Measurements from ENCODE around the gene PCDHB7.
"Not testable (repeated sequence)": the region's sequence is repeated elsewhere in the genome, so short reads cannot be mapped to it uniquely, and the experiment has no call there.

PCDHB7 gene

DNA sequence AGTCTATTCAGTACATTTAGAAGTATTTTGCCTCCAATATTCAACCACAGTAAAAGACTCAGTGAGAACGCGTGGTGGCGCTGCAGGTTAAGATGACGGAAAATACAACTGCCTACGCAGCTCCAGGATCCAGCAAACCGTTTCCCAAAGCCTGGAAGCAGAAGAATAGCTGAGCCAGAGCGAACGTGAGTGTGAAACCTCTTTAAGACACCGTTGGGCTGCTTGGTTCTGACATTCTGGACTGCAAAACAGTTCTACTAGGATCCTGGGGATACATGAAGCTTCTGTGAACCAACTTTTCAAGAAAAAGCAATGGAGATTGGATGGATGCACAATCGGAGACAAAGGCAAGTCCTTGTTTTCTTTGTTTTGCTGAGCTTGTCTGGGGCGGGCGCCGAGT lies 9.8 kb downstream of the PCDHB7 start, which contains the start of gene PCDHB16:
PCDHB16 (plus strand) TSS at position 140 of the 400 bp plus-strand sequence; CDS start at position 313, 173 bp downstream.
- DNase-seq, result no peak

DNA sequence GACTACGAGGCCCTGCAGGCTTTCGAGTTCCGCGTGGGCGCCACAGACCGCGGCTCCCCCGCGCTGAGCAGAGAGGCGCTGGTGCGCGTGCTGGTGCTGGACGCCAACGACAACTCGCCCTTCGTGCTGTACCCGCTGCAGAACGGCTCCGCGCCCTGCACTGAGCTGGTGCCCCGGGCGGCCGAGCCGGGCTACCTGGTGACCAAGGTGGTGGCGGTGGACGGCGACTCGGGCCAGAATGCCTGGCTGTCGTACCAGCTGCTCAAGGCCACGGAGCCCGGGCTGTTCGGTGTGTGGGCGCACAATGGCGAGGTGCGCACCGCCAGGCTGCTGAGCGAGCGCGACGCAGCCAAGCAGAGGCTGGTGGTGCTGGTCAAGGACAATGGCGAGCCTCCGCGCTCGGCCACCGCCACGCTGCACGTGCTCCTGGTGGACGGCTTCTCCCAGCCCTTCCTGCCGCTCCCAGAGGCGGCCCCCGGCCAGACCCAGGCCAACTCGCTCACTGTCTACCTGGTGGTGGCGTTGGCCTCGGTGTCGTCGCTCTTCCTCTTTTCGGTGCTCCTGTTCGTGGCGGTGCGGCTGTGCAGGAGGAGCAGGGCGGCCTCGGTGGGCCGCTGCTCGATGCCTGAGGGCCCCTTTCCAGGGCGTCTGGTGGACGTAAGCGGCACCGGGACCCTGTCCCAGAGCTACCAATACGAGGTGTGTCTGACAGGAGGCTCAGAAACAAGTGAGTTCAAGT lies 11.8 kb downstream of the PCDHB7 start:
- DNase-seq, result not testable (repeated sequence)

DNA sequence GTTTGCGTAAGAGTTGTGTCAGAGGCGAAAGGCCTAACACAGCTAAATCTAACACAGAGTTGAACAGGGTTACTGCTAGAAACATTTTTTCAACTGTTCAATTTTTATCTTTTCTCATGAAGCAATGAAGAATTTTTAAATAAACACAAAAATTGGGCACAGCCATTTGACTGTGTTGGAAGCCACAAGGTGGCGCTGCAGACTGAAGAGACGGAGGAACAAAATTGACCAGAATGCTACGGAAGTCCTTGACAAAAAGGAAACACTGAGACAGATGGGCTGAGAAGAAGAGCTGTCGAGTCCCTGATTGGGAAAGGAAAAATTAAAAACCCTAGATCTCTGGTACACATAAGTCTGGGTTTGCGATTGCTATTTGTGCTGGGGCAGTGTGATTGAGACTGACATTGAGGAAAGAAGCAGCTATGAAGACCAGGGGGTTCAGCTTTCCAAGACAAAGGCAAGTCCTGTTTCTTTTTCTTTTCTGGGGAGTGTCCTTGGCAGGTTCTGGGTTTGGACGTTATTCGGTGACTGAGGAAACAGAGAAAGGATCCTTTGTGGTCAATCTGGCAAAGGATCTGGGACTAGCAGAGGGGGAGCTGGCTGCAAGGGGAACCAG lies 14.6 kb downstream of the PCDHB7 start, which contains the start of gene PCDHB9:
PCDHB9 (plus strand) TSS at position 265 of the 616 bp plus-strand sequence; CDS start at position 423, 158 bp downstream.
- no peak for DNase-seq

DNA sequence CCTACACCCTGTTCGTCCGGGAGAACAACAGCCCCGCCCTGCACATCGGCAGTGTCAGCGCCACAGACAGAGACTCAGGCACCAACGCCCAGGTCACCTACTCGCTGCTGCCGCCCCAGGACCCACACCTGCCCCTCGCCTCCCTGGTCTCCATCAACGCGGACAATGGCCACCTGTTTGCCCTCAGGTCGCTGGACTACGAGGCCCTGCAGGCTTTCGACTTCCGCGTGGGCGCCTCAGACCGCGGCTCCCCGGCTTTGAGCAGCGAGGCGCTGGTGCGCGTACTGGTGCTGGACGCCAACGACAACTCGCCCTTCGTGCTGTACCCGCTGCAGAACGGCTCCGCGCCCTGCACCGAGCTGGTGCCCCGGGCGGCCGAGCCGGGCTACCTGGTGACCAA lies 16.2 kb downstream of the PCDHB7 start:
- not testable (repeated sequence) for DNase-seq

DNA sequence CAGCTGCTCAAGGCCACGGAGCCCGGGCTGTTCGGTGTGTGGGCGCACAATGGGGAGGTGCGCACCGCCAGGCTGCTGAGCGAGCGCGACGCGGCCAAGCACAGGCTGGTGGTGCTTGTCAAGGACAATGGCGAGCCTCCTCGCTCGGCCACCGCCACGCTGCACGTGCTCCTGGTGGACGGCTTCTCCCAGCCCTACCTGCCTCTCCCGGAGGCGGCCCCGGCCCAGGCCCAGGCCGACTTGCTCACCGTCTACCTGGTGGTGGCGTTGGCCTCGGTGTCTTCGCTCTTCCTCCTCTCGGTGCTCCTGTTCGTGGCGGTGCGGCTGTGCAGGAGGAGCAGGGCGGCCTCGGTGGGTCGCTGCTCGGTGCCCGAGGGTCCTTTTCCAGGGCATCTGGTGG lies 16.7 kb downstream of the PCDHB7 start:
- not testable (repeated sequence) for DNase-seq

DNA sequence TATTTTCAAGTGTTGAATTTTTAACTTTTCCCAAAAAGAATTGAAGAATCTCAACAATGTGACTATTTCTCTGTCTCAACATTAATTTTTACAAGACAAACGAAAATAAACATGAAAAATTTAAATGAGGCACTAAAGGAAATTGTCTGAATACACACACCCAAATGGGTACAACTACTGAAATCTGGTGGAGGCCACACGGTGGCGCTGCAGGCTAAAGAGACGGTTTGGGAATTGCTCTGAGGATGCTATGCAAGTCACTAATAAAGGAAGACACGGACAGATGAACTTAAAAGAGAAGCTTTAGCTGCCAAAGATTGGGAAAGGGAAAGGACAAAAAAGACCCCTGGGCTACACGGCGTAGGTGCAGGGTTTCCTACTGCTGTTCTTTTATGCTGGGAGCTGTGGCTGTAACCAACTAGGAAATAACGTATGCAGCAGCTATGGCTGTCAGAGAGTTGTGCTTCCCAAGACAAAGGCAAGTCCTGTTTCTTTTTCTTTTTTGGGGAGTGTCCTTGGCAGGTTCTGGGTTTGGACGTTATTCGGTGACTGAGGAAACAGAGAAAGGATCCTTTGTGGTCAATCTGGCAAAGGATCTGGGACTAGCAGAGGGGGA lies 19.8 kb downstream of the PCDHB7 start, which contains the start of gene PCDHB10:
PCDHB10 (plus strand) TSS at position 244 of the 616 bp plus-strand sequence; CDS start at position 444, 200 bp downstream.
- no peak for DNase-seq

DNA sequence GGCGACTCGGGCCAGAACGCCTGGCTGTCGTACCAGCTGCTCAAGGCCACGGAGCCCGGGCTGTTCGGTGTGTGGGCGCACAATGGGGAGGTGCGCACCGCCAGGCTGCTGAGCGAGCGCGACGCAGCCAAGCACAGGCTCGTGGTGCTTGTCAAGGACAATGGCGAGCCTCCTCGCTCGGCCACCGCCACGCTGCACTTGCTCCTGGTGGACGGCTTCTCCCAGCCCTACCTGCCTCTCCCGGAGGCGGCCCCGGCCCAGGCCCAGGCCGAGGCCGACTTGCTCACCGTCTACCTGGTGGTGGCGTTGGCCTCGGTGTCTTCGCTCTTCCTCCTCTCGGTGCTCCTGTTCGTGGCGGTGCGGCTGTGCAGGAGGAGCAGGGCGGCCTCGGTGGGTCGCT lies 21.9 kb downstream of the PCDHB7 start:
- DNase-seq, result not testable (repeated sequence)

DNA sequence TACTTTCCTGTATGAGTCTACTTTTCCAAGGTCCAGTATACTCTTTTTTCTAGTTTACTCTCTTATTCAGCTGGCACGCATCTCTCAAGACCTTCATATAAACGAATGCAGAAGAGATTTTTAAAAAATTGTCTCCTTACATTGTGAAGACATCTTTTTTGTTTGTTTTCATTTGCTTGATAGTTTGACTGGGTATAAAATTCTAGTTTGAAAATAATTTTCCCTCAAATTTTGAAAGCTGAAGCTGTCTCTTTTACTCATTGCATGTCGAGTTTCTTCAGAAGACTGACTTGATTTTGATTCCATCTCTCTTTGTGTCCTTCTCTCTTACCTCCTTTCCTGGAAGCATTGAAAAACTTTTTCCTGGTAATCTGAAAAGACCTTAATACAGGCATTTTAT lies 23.9 kb downstream of the PCDHB7 start:
- no peak for DNase-seq

DNA sequence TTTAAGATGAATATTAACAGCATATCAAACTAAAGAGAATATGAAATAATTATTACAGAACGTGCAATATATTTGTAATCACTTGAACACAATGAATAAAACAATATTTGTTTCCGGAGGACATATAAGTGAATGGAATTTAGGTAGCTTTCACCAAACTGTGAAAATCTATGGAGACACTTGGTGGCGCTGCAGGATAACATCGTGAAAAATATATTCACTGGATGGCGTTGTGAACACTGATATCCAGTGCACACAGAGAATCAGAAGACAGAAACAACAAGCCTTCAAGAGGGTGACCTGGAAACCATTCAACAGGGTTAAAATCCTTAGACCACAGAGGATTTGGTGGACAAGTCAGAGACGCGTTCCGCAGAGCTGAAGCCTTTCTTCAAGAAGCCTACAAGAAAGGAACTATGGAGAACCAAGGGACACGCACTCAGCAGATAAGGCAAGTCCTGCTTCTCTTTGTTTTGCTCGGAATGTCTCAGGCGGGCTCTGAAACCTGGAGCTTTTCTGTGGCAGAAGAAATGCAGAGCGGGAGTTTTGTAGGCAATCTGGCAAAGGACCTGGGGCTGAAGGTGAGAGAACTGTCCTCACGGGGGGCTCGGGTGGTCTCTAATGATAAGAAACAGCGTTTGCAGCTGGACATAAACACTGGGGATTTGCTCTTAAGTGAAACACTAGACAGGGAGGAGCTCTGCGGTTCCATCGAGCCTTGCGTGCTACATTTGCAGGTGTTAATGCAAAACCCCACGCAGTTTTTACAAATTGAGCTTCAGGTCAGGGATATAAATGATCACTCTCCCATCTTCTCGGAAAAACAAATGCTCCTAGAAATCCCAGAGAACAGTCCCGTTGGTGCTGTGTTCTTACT lies 27.2 kb downstream of the PCDHB7 start, which contains the start of gene PCDHB11:
PCDHB11 (plus strand) TSS at position 269 of the 877 bp plus-strand sequence; CDS start at position 417, 148 bp downstream.
- no peak for DNase-seq

DNA sequence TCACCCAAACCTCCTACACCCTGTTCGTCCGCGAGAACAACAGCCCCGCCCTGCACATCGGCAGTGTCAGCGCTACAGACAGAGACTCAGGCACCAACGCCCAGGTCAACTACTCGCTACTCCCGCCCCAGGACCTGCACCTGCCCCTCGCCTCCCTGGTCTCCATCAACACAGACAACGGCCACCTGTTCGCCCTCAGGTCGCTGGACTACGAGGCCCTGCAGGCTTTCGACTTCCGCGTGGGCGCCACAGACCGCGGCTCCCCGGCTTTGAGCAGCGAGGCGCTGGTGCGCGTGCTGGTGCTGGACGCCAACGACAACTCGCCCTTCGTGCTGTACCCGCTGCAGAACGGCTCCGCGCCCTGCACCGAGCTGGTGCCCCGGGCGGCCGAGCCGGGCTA lies 28.7 kb downstream of the PCDHB7 start:
- DNase-seq, result not testable (repeated sequence)

DNA sequence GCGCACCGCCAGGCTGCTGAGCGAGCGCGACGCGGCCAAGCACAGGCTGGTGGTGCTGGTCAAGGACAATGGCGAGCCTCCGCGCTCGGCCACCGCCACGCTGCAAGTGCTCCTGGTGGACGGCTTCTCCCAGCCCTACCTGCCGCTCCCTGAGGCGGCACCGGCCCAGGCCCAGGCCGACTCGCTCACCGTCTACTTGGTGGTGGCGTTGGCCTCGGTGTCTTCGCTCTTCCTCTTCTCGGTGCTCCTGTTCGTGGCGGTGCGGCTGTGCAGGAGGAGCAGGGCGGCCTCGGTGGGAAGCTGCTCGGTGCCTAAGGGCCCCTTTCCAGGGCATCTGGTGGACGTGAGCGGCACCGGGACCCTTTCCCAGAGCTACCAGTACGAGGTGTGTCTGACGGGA lies 29.2 kb downstream of the PCDHB7 start:
- DNase-seq, result not testable (repeated sequence)

DNA sequence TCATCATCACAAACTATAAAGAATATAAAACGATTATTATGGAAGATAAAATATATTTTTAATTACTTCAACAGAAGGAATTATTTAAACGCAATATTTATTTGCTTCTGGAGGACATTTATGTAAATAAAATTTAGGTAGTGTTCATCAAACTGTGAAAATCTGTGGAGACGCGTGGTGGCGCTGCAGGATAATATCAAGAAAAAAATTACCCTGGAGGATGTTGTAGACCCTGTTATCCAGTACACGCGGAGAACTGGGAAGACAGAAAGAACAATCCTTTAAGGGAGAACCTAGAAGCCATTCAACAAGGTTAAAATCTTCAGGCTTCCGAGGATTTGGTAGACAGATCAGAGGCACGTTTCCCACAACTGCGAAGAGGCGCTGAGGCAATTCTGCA lies 36.0 kb downstream of the PCDHB7 start, which contains the start of gene PCDHB12:
PCDHB12 (plus strand) TSS at position 242 of the 400 bp plus-strand sequence. CDS start 189 bp downstream, outside the sequence.
- no peak for DNase-seq

DNA sequence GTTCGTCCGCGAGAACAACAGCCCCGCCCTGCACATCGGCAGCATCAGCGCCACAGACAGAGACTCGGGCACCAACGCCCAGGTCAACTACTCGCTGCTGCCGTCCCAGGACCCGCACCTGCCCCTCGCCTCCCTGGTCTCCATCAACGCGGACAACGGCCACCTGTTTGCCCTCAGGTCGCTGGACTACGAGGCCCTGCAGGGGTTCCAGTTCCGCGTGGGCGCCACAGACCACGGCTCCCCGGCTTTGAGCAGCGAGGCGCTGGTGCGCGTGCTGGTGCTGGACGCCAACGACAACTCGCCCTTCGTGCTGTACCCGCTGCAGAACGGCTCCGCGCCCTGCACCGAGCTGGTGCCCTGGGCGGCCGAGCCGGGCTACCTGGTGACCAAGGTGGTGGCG lies 37.8 kb downstream of the PCDHB7 start:
- not testable (repeated sequence) for DNase-seq

DNA sequence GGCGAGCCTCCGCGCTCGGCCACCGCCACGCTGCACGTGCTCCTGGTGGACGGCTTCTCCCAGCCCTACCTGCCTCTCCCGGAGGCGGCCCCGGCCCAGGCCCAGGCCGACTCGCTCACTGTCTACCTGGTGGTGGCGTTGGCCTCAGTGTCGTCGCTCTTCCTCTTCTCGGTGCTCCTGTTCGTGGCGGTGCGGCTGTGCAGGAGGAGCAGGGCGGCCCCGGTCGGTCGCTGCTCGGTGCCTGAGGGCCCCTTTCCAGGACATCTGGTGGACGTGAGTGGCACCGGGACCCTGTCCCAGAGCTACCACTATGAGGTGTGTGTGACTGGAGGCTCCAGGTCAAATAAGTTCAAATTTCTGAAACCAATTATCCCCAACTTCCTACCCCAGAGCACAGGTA lies 38.4 kb downstream of the PCDHB7 start:
- DNase-seq, result not testable (repeated sequence)

DNA sequence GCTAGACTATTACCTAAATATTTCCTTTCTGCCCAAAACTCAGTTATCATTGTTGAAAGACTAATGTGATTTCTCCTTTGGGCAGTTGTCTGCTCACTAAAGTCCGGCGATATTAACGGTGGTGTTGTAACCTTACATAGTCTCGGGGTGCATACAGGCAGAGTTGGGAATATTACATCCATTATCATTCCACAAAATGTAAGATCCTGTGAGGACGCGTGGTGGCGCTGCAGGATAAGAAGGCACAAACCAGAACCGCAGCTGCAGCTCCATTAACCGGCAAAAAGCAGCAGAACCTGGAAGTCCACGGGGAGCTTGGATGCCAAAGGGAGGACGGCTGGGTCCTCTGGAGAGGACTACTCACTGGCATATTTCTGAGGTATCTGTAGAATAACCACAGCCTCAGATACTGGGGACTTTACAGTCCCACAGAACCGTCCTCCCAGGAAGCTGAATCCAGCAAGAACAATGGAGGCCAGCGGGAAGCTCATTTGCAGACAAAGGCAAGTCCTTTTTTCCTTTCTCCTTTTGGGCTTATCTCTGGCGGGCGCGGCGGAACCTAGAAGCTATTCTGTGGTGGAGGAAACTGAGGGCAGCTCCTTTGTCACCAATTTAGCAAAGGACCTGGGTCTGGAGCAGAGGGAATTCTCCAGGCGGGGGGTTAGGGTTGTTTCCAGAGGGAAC lies 41.4 kb downstream of the PCDHB7 start, which contains the start of gene PCDHB13:
PCDHB13 (plus strand) TSS at position 264 of the 684 bp plus-strand sequence; CDS start at position 469, 205 bp downstream.
- not testable (repeated sequence) for DNase-seq

DNA sequence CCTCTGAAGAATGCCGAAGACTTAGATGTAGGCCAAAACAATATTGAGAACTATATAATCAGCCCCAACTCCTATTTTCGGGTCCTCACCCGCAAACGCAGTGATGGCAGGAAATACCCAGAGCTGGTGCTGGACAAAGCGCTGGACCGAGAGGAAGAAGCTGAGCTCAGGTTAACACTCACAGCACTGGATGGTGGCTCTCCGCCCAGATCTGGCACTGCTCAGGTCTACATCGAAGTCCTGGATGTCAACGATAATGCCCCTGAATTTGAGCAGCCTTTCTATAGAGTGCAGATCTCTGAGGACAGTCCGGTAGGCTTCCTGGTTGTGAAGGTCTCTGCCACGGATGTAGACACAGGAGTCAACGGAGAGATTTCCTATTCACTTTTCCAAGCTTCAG lies 42.1 kb downstream of the PCDHB7 start:
- not testable (repeated sequence) for DNase-seq

DNA sequence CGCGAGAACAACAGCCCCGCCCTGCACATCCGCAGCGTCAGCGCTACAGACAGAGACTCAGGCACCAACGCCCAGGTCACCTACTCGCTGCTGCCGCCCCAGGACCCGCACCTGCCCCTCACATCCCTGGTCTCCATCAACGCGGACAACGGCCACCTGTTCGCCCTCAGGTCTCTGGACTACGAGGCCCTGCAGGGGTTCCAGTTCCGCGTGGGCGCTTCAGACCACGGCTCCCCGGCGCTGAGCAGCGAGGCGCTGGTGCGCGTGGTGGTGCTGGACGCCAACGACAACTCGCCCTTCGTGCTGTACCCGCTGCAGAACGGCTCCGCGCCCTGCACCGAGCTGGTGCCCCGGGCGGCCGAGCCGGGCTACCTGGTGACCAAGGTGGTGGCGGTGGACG lies 43.1 kb downstream of the PCDHB7 start:
- DNase-seq, result not testable (repeated sequence)

DNA sequence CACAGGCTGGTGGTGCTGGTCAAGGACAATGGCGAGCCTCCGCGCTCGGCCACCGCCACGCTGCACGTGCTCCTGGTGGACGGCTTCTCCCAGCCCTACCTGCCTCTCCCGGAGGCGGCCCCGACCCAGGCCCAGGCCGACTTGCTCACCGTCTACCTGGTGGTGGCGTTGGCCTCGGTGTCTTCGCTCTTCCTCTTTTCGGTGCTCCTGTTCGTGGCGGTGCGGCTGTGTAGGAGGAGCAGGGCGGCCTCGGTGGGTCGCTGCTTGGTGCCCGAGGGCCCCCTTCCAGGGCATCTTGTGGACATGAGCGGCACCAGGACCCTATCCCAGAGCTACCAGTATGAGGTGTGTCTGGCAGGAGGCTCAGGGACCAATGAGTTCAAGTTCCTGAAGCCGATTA lies 43.6 kb downstream of the PCDHB7 start:
- not testable (repeated sequence) for DNase-seq

DNA sequence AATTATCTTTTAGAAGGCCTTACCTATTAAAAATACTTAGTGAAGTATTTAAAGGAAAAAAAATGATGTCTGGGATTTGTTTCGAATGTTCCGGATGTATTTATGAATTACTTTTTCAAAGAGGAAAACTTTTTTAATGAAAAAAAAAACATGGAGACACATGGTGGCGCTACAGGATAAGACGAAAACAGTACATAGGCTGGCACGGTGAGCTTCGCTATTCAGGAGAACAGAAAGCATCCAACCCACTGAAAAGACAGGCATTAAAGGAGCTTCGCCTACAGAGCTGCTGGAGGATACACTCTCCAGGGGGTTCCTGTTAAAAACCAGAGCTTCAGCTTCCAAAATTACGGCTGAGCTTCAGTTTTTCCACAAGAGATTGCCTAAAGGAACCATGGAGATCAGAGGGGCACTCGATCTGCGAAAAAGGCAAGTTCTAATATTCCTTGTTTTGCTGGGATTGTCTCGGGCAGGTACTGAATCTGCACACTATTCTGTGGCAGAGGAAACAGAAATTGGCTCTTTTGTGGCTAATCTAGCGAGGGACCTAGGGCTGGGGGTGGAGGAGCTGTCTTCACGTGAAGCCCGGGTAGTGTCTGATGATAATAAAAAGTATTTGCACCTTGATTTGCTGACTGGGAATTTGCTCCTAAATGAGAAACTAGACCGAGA lies 50.8 kb downstream of the PCDHB7 start, which contains the start of gene PCDHB14:
PCDHB14 (plus strand) TSS at position 232 of the 672 bp plus-strand sequence; CDS start at position 395, 163 bp downstream.
- DNase-seq, result no peak

DNA sequence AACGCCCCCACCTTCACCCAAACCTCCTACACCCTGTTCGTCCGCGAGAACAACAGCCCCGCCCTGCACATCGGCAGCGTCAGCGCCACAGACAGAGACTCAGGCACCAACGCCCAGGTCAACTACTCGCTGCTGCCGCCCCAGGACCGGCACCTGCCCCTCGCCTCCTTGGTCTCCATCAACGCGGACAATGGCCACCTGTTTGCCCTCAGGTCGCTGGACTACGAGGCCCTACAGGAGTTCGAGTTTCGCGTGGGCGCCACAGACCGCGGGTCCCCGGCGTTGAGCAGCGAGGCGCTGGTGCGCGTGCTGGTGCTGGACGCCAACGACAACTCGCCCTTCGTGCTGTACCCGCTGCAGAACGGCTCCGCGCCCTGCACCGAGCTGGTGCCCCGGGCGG lies 52.4 kb downstream of the PCDHB7 start:
- DNase-seq, result not testable (repeated sequence)

DNA sequence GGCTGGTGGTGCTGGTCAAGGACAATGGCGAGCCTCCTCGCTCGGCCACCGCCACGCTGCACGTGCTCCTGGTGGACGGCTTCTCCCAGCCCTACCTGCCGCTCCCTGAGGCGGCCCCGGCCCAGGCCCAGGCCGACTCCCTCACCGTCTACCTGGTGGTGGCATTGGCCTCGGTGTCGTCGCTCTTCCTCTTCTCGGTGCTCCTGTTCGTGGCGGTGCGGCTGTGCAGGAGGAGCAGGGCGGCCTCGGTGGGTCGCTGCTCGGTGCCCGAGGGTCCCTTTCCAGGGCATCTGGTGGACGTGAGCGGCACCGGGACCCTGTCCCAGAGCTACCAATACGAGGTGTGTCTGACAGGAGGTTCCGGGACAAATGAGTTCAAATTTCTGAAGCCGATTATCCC lies 53.0 kb downstream of the PCDHB7 start:
- DNase-seq, result not testable (repeated sequence)
